Caco-2 (cell line): ENCODE measurements around the gene RHOH. TPM values are rescaled to one million over a fixed set of nuclear protein-coding genes. Genes with fewer than 3 reads are reported as not detected.

Experiments
- BruUV-seq: library from RNA; stranded (reverse); fragments of 400-500 nt; replicated peaks from 2 replicates; lab custom pipeline; 2021; lab: Mats Ljungman, UMichigan
- CTCF ChIA-PET: fragments of 300-600 bp; sonication (Branson Sonifier 250); formaldehyde crosslinking; loops from one replicate; lab custom pipeline; 2022; ENCODE audit warnings: antibody characterized with exemption; lab: Charles Lee
- POLR2A ChIA-PET: fragments of 300-600 bp; sonication (Branson Sonifier 250); formaldehyde crosslinking; loops from one replicate; lab custom pipeline; 2022; ENCODE audit warnings: antibody characterized with exemption; lab: Charles Lee
- DNase-seq, 2 experiments: peaks; one replicate each; pipeline versions ENCODE4 v3.0.0 to v3.0.0-alpha.2; 2020 to 2022
- H3K27me3 ChIP-seq: replicated peaks from 2 replicates; pipeline ENCODE4 v1.6.0; 2011; ENCODE audit warnings: low read length; ENCODE audit not compliant: control insufficient read depth, insufficient read depth
- H3K36me3 ChIP-seq: 2 replicates; pipeline ENCODE4 v1.5.1; 2011; ENCODE audit warnings: low read length; ENCODE audit not compliant: control insufficient read depth, insufficient read depth
- H3K4me1 ChIP-seq: fragments of 250-450 bp; sonication (Bioruptor Pico); 2 replicates; pipeline ENCODE4 v1.5.1; 2020; ENCODE audit warnings: mild to moderate bottlenecking
- H3K4me3 ChIP-seq: 2 replicates; pipeline ENCODE4 v1.5.1; 2011; ENCODE audit warnings: low read depth, mild to moderate bottlenecking, control low read depth, low read length
- H3K9me3 ChIP-seq: fragments of 250-450 bp; sonication (Bioruptor Pico); 2 replicates; pipeline ENCODE4 v1.5.1; 2020; ENCODE audit warnings: mild to moderate bottlenecking, moderate library complexity
- H3K27ac Mint-ChIP-seq: one replicate; pipeline ENCODE4 v1.8.0; 2022; ENCODE audit warnings: mixed read lengths; ENCODE audit not compliant: unreplicated experiment
- H3K27me3 Mint-ChIP-seq: one replicate; pipeline ENCODE4 v1.8.0; 2022; ENCODE audit warnings: mixed read lengths; ENCODE audit not compliant: insufficient read depth, unreplicated experiment
- H3K36me3 Mint-ChIP-seq: one replicate; pipeline ENCODE4 v1.8.0; 2022; ENCODE audit warnings: mild to moderate bottlenecking, mixed read lengths; ENCODE audit not compliant: insufficient read depth, unreplicated experiment
- H3K4me1 Mint-ChIP-seq: one replicate; pipeline ENCODE4 v1.8.0; 2022; ENCODE audit warnings: low read depth, mixed read lengths; ENCODE audit not compliant: unreplicated experiment
- H3K4me3 Mint-ChIP-seq: one replicate; pipeline ENCODE4 v1.8.0; 2022; ENCODE audit warnings: mild to moderate bottlenecking, moderate library complexity, mixed read lengths; ENCODE audit not compliant: unreplicated experiment
- H3K9me3 Mint-ChIP-seq: one replicate; pipeline ENCODE4 v1.8.0; 2022; ENCODE audit warnings: mixed read lengths; ENCODE audit not compliant: unreplicated experiment
- intact Hi-C: fragments of 100-400 bp; cut with micrococcal nuclease; formaldehyde crosslinking; loops from one replicate; pipeline ENCODE4 v1.10.0; 2022; ENCODE audit not compliant: unreplicated experiment
- total RNA-seq: library from RNA; stranded (reverse); gene quantifications from 2 replicates; pipeline ENCODE4 v1.2.3, GENCODE V29; 2022
- TF ChIP-seq, protein P1 (sequence below), 2 experiments: fragments of 200-600 bp in 1 of 2; IDR thresholded peaks; 1 replicate in 1 of 2; 2 replicates in 1 of 2; pipeline versions ENCODE4 v1.5.1 to v1.8.0; 2011 to 2022; ENCODE audit warnings: antibody characterized with exemption in 1 of 2, control low read depth in 1 of 2, inconsistent platforms in 1 of 2, low read depth in 1 of 2, low read length in 1 of 2, mild to moderate bottlenecking in 1 of 2, moderate library complexity in 1 of 2; ENCODE audit not compliant: insufficient read depth in 1 of 2, severe bottlenecking in 1 of 2, unreplicated experiment in 1 of 2

RHOH gene
- total RNA-seq, 1 experiment from 2014 or later: not detected

DNA sequence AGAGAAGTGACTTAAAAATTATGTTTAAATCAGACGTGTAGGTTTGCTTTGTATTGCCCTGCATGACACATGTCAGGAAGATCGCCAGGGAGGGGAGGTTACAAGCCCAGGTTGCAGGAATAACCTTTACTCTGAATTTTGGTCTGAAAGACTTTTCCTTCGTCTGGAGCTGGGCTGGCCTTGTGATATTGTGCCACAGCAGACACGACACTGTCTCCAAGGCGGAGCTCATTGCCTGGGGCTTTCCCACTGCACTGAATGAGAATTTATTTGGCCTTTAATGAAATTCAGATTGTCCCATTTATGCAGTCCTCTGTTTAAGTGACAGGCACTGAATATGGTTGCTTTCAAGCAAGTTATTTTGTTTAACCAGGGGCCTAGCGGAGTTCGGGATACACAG is 45.1 kb downstream of the RHOH start:
- TF ChIP-seq, protein P1, sequence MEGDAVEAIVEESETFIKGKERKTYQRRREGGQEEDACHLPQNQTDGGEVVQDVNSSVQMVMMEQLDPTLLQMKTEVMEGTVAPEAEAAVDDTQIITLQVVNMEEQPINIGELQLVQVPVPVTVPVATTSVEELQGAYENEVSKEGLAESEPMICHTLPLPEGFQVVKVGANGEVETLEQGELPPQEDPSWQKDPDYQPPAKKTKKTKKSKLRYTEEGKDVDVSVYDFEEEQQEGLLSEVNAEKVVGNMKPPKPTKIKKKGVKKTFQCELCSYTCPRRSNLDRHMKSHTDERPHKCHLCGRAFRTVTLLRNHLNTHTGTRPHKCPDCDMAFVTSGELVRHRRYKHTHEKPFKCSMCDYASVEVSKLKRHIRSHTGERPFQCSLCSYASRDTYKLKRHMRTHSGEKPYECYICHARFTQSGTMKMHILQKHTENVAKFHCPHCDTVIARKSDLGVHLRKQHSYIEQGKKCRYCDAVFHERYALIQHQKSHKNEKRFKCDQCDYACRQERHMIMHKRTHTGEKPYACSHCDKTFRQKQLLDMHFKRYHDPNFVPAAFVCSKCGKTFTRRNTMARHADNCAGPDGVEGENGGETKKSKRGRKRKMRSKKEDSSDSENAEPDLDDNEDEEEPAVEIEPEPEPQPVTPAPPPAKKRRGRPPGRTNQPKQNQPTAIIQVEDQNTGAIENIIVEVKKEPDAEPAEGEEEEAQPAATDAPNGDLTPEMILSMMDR (IDR thresholded peaks at IDR 0.05; ENCODE audit: insufficient read depth in 1 of 2, low read depth in 1 of 2, low read length in 1 of 2, severe bottlenecking in 1 of 2, unreplicated experiment in 1 of 2): no peak

DNA sequence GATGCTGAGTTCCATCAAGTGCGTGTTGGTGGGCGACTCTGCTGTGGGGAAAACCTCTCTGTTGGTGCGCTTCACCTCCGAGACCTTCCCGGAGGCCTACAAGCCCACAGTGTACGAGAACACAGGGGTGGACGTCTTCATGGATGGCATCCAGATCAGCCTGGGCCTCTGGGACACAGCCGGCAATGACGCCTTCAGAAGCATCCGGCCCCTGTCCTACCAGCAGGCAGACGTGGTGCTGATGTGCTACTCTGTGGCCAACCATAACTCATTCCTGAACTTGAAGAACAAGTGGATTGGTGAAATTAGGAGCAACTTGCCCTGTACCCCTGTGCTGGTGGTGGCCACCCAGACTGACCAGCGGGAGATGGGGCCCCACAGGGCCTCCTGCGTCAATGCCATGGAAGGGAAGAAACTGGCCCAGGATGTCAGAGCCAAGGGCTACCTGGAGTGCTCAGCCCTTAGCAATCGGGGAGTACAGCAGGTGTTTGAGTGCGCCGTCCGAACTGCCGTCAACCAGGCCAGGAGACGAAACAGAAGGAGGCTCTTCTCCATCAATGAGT is 46.6 kb downstream of the RHOH start:
- H3K4me1 Mint-ChIP-seq: no peaks in the 10 kb centered on the region
- BruUV-seq: no TSS peak
- H3K9me3 Mint-ChIP-seq: no peaks in the 10 kb centered on the region
- CTCF ChIA-PET: no interaction called here
- H3K36me3 Mint-ChIP-seq: no peaks in the 10 kb centered on the region
- Histone ChIP-seq H3K9me3 (no peaks in the 10 kb centered on the region), H3K4me3 (no peak overlapping the region), H3K4me1 (no peaks in the 10 kb centered on the region), H3K36me3 (no peaks in the 10 kb centered on the region), H3K27me3 (no peaks in the 10 kb centered on the region)
- TF ChIP-seq, protein P1 (IDR thresholded peaks at IDR 0.05; ENCODE audit: insufficient read depth in 1 of 2, low read depth in 1 of 2, low read length in 1 of 2, severe bottlenecking in 1 of 2, unreplicated experiment in 1 of 2): no peak
- no peak overlapping the region for H3K4me3 Mint-ChIP-seq
- no peak overlapping the region for H3K27ac Mint-ChIP-seq
- POLR2A ChIA-PET: no interaction called here
- no peak for DNase-seq
- intact Hi-C loops: no loop called here
- no peaks in the 10 kb centered on the region for H3K27me3 Mint-ChIP-seq

More for the DNA sequence above, 45.1 kb downstream of the RHOH start:
- Histone ChIP-seq H3K27me3 (no peaks in the 10 kb centered on the region), H3K4me1 (no peaks in the 10 kb centered on the region), H3K4me3 (no peak overlapping the region), H3K9me3 (no peaks in the 10 kb centered on the region), H3K36me3 (no peaks in the 10 kb centered on the region)
- intact Hi-C loops: no loop called here
- no peak overlapping the region for H3K4me3 Mint-ChIP-seq
- POLR2A ChIA-PET: no interaction called here
- H3K36me3 Mint-ChIP-seq: no peaks in the 10 kb centered on the region
- BruUV-seq: no TSS peak
- H3K4me1 Mint-ChIP-seq: no peaks in the 10 kb centered on the region
- H3K27me3 Mint-ChIP-seq: no peaks in the 10 kb centered on the region
- no peak overlapping the region for H3K27ac Mint-ChIP-seq
- no peaks in the 10 kb centered on the region for H3K9me3 Mint-ChIP-seq
- no peak for DNase-seq
- CTCF ChIA-PET: no interaction called here

DNA sequence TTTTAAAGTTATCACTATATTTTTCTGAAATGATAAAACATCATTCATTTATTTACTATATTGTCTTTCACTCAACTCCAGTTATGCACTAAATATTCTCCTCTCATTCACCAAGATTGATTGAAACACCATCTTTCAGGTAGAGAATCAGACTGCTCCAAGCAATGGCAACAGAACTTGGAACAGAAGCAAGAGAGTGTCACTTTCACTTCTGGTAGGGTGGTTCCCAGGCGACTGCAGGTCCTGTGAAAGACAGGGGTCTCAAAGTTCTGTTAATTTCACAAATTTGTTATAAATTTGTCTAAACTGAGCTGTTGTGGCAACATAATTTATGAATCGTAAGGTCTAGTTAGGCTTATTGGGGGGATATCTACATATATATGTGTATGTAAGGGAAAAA is 47.8 kb downstream of the RHOH start:
- no peaks in the 10 kb centered on the region for H3K36me3 Mint-ChIP-seq
- BruUV-seq: no TSS peak
- POLR2A ChIA-PET: no interaction called here
- Histone ChIP-seq H3K9me3 (no peaks in the 10 kb centered on the region), H3K4me3 (no peak overlapping the region), H3K4me1 (no peaks in the 10 kb centered on the region), H3K27me3 (no peaks in the 10 kb centered on the region), H3K36me3 (no peaks in the 10 kb centered on the region)
- no peaks in the 10 kb centered on the region for H3K9me3 Mint-ChIP-seq
- DNase-seq: no peak
- intact Hi-C loops: no loop called here
- H3K4me3 Mint-ChIP-seq: no peak overlapping the region
- H3K27me3 Mint-ChIP-seq: no peaks in the 10 kb centered on the region
- CTCF ChIA-PET: no interaction called here
- no peaks in the 10 kb centered on the region for H3K4me1 Mint-ChIP-seq
- TF ChIP-seq, protein P1 (IDR thresholded peaks at IDR 0.05; ENCODE audit: insufficient read depth in 1 of 2, low read depth in 1 of 2, low read length in 1 of 2, severe bottlenecking in 1 of 2, unreplicated experiment in 1 of 2): no peak
- H3K27ac Mint-ChIP-seq: no peak overlapping the region
